Kidney (tissue), 14 donors: ENCODE measurements around the gene TCF7L1. TPM values are rescaled to one million over a fixed set of nuclear protein-coding genes. Genes with fewer than 3 reads are reported as not detected.
A peak's percentile ranks its signal among the peaks of the same experiment; 100 is the strongest.

Experiments used
- DNase-seq, 5 donors: peaks; one replicate each; pipeline ENCODE4 v3.0.0-alpha.2; 2013 to 2020
- FAIRE-seq: peaks from 2 replicates; lab custom pipeline; 2012; peaks lifted over from hg19 to GRCh38; lab: Jason Lieb, UNC
- H3K27ac ChIP-seq, 2 donors: one replicate each; pipeline ENCODE4 v1.7.0; 2013; ENCODE audit warnings: low read depth in 2 of 2, low read length in 2 of 2, inconsistent platforms in 1 of 2
- H3K27me3 ChIP-seq: one replicate; pipeline ENCODE4 v1.7.1; 2013; ENCODE audit warnings: low read length, inconsistent platforms; ENCODE audit not compliant: control insufficient read depth, insufficient read depth
- H3K36me3 ChIP-seq, 3 donors: one replicate each; pipeline versions ENCODE4 v1.7.0 to v1.7.1; 2013; ENCODE audit warnings: low read length in 3 of 3, control low read depth in 1 of 3, inconsistent platforms in 1 of 3; ENCODE audit not compliant: insufficient read depth in 3 of 3, control insufficient read depth in 2 of 3
- H3K4me1 ChIP-seq, 3 donors: one replicate each; pipeline versions ENCODE4 v1.7.0 to v1.7.1; 2013; ENCODE audit warnings: low read length in 3 of 3, inconsistent platforms in 1 of 3, low read depth in 1 of 3; ENCODE audit not compliant: control insufficient read depth in 2 of 3, insufficient read depth in 2 of 3
- H3K4me3 ChIP-seq, 3 donors: one replicate each; pipeline versions ENCODE4 v1.7.0 to v1.8.1; 2013; ENCODE audit warnings: low read length in 3 of 3, control low read depth in 1 of 3, inconsistent platforms in 1 of 3
- H3K9ac ChIP-seq, 3 donors: one replicate each; pipeline versions ENCODE4 v1.7.0 to v1.7.1; 2013; ENCODE audit warnings: low read length in 3 of 3, control low read depth in 1 of 3, inconsistent platforms in 1 of 3
- H3K9me3 ChIP-seq, 3 donors: one replicate each; pipeline versions ENCODE4 v1.7.0 to v1.7.1; 2013; ENCODE audit warnings: low read length in 3 of 3, control low read depth in 1 of 3, inconsistent platforms in 1 of 3; ENCODE audit not compliant: control insufficient read depth in 2 of 3, insufficient read depth in 1 of 3
- intact Hi-C: fragments of 100-400 bp; cut with DNase I; formaldehyde crosslinking; loops from one replicate; pipeline ENCODE4 v1.11.1; 2022
- polyA plus RNA-seq: library from polyadenylated mRNA; stranded (reverse); fragments of 350-450 nt; fragmentation: Illumina TruSeq; extraction: RNeasy Lipid Tissue Mini Kit (QIAGEN cat#74804); gene quantifications from one replicate; pipeline ENCODE4 v1.2.3, GENCODE V29; 2014; ENCODE audit warnings: low read depth, low replicate concordance; ENCODE audit not compliant: insufficient read depth
- total RNA-seq: library from RNA; stranded (reverse); fragmentation: NEBNext Ultra II Directional; extraction: Animal tissue kit (Norgen Biotek cat#: 25700); gene quantifications from one replicate; pipeline ENCODE4 v1.2.1, GENCODE V29; 2021
- TF ChIP-seq, protein P1 (sequence below): IDR thresholded peaks from 3 replicates; pipeline ENCODE4 v1.5.1; 2012; ENCODE audit warnings: mild to moderate bottlenecking, moderate library complexity, borderline replicate concordance; ENCODE audit not compliant: insufficient read depth; ENCODE audit errors: extremely low read depth
- donor health status: control.
- donor health status: control.
- donor health status: control.
- donor health status: control.
- donor health status: control.
- donor health status: DM: yes; HTN: yes; CAD: no.
- donor health status: Normal renal cell carcinoma (clear cell type).

Gene TCF7L1
- total and polyA plus RNA-seq, 2 donors from 2014 or later: 10.2 to 12.5 TPM

DNA sequence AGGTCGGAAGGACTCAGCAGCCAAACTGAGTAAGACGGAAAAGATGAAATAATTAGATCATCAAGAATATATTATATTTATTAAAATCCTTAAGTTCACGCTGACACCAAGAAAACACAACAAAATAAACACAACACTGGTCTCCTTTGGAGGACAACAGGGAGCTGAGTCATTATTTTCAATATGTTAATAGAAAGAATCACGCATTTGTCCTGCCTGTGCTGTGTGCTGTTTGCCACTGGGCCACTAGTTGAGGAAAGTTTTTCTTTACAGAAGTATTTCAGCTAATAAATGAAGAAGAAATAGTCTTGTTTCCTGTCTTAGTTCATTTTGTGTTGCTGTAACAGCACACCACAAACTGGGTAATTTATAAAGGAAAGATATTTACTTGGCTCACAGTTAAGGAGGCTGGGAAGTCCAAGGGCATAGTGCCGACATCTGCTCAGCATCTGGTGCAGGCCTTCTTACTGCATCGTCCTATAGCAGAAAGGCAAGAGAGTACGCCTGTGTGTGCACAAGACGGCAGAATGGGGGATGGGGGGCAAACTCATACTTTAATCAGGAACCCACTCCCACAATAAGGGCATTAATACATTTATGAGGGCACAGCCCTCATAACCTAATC lies 88.0 kb downstream of the TCF7L1 start:
- Histone ChIP-seq H3K27ac (no peak overlapping the region), H3K9ac (no peak overlapping the region), H3K4me3 (no peak overlapping the region), H3K4me1 (peaks cover 0 to 3% (median 0%) of the 10 kb centered on the region in 3 donors), H3K27me3 (no peaks in the 10 kb centered on the region), H3K36me3 (no peaks in the 10 kb centered on the region), H3K9me3 (no peaks in the 10 kb centered on the region)
- no peak for DNase-seq
- TF ChIP-seq, protein P1, sequence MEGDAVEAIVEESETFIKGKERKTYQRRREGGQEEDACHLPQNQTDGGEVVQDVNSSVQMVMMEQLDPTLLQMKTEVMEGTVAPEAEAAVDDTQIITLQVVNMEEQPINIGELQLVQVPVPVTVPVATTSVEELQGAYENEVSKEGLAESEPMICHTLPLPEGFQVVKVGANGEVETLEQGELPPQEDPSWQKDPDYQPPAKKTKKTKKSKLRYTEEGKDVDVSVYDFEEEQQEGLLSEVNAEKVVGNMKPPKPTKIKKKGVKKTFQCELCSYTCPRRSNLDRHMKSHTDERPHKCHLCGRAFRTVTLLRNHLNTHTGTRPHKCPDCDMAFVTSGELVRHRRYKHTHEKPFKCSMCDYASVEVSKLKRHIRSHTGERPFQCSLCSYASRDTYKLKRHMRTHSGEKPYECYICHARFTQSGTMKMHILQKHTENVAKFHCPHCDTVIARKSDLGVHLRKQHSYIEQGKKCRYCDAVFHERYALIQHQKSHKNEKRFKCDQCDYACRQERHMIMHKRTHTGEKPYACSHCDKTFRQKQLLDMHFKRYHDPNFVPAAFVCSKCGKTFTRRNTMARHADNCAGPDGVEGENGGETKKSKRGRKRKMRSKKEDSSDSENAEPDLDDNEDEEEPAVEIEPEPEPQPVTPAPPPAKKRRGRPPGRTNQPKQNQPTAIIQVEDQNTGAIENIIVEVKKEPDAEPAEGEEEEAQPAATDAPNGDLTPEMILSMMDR: no peak
- FAIRE-seq: no peak
- intact Hi-C loops: no loop called here

GRCh38 chr2:85222792-85223191 lies 89.6 kb downstream of the TCF7L1 start:
- FAIRE-seq (no peak), DNase-seq (no peak)
- Histone ChIP-seq H3K27ac (no peak overlapping the region), H3K36me3 (no peaks in the 10 kb centered on the region), H3K27me3 (no peaks in the 10 kb centered on the region), H3K9ac (no peak overlapping the region), H3K4me1 (no peaks in the 10 kb centered on the region), H3K9me3 (no peaks in the 10 kb centered on the region), H3K4me3 (no peak overlapping the region)
- TF ChIP-seq, protein P1: no peak
- intact Hi-C loops: no loop called here

DNA sequence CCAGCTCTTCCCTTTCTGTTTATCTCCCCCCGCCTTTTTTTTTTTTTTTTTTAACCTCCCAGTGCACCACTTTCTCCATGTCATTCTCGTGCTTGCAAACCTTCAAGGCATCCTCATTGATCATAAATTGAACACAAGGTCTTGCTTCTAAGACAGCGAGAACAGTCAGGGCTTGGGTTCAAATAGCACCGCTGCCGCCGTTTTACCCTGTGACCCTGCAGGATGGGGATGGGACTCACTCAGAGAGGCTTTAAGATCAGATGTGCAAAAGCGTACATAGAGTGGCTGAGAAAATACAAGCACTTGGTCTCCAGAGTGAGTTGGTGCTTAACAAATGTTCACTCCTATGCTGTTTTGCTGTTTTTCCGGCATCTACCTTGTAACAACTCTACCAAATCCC lies 93.6 kb downstream of the TCF7L1 start:
- no peaks in the 10 kb centered on the region for H3K36me3 ChIP-seq
- H3K4me1 ChIP-seq: no peaks in the 10 kb centered on the region
- TF ChIP-seq, protein P1: no peak
- H3K27me3 ChIP-seq: no peaks in the 10 kb centered on the region
- no peak overlapping the region for H3K4me3 ChIP-seq
- no peak overlapping the region for H3K27ac ChIP-seq
- no peak for FAIRE-seq
- peak in 1 of 5 donors; percentile 8 for DNase-seq
- intact Hi-C loops: no loop called here
- no peak overlapping the region for H3K9ac ChIP-seq
- H3K9me3 ChIP-seq: no peaks in the 10 kb centered on the region
